Activated naive CD4-positive, alpha-beta T cell treated with anti-CD3 and anti-CD28 coated beads, Interleukin-2, amount 50 U/mL, for 24 hours (primary cell): Measurements from ENCODE around the gene LIPN.
"Not testable (repeated sequence)": the region's sequence is repeated elsewhere in the genome, so short reads cannot be mapped to it uniquely, and the experiment has no call there.

Source experiments
- H3K27ac Mint-ChIP-seq: one replicate; pipeline ENCODE4 v1.8.0; 2021; ENCODE audit warnings: mild to moderate bottlenecking, mixed read lengths
- H3K27me3 Mint-ChIP-seq: one replicate; pipeline ENCODE4 v1.8.0; 2021; ENCODE audit warnings: mixed read lengths
- H3K36me3 Mint-ChIP-seq: one replicate; pipeline ENCODE4 v1.8.0; 2021; ENCODE audit warnings: mixed read lengths
- H3K4me1 Mint-ChIP-seq: one replicate; pipeline ENCODE4 v1.8.0; 2021; ENCODE audit warnings: mixed read lengths
- H3K4me3 Mint-ChIP-seq: one replicate; pipeline ENCODE4 v1.8.0; 2021; ENCODE audit warnings: mild to moderate bottlenecking, mixed read lengths
- H3K9me3 Mint-ChIP-seq: one replicate; pipeline ENCODE4 v1.8.0; 2021; ENCODE audit warnings: mixed read lengths

LIPN gene, protein sequence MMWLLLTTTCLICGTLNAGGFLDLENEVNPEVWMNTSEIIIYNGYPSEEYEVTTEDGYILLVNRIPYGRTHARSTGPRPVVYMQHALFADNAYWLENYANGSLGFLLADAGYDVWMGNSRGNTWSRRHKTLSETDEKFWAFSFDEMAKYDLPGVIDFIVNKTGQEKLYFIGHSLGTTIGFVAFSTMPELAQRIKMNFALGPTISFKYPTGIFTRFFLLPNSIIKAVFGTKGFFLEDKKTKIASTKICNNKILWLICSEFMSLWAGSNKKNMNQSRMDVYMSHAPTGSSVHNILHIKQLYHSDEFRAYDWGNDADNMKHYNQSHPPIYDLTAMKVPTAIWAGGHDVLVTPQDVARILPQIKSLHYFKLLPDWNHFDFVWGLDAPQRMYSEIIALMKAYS

GRCh38 chr10:88759366-88760101, at the start of gene LIPN:
TSS of gene LIPN (plus strand) at chr10:88760020. CDS start at chr10:88761406, 1,386 bp downstream.
- H3K4me3 Mint-ChIP-seq: no peak within 1 kb of the TSS
- no peak within 1 kb of the TSS for H3K27ac Mint-ChIP-seq
- peaks cover 14% of the 10 kb centered on the region for H3K4me1 Mint-ChIP-seq
- no peaks in the 10 kb centered on the region for H3K27me3 Mint-ChIP-seq
- H3K36me3 Mint-ChIP-seq: no peaks in the 10 kb centered on the region
- peaks cover 4% of the 10 kb centered on the region for H3K9me3 Mint-ChIP-seq

- Mint-ChIP-seq H3K4me1 (no peaks in the 10 kb centered on the region), H3K4me3 (no peak overlapping the region), H3K36me3 (no peaks in the 10 kb centered on the region), H3K27ac (no peak overlapping the region), H3K9me3 (no peaks in the 10 kb centered on the region), H3K27me3 (peaks cover 3% of the 10 kb centered on the region)
Observed at GRCh38 chr10:88715517-88715916, 44.3 kb upstream of the LIPN start.

DNA sequence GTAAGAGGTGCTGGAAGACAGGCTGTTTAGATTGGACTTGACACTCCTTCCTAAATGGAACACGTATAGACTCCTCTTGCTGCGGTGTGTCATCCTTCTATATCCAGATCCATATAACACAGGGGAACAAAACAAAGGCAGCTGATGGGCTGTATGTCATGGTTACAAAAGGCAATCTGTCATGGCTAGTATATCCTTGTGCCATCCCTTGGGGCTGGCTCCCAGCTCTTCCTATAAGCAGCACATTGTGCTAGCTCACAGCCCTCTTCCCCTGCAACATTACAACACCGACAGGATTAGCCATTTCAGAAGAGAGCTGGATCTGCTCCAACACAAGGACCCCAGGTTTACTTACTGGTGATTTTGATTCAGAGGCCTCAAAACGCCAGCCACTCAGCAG, 38.4 kb upstream of the LIPN start:
- Mint-ChIP-seq H3K9me3 (no peaks in the 10 kb centered on the region), H3K27me3 (peaks cover 3% of the 10 kb centered on the region), H3K36me3 (no peaks in the 10 kb centered on the region), H3K27ac (no peak overlapping the region), H3K4me1 (no peaks in the 10 kb centered on the region), H3K4me3 (no peak overlapping the region)

DNA sequence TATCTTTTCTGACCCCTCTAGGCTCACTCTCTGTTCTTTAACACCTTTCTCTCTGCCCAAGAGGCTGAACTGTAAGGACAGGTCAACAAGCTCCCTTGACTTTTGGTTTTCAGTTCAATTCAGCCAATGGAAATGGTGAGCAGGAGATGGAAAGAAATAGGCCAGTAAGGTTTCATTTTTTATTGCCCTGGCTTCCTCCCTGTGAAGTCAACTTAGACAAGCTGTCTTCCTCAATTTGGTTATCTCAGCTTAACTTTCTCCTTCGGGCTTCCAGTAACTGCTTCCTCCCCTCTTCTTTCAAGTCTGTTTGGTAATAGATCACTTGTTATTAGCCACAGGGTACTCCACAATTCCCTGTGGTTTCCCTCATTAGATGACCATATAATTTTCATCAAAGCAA, 34.0 kb upstream of the LIPN start:
- Mint-ChIP-seq H3K36me3 (no peaks in the 10 kb centered on the region), H3K27me3 (no peaks in the 10 kb centered on the region), H3K9me3 (no peaks in the 10 kb centered on the region), H3K27ac (no peak overlapping the region), H3K4me1 (no peaks in the 10 kb centered on the region), H3K4me3 (no peak overlapping the region)

DNA sequence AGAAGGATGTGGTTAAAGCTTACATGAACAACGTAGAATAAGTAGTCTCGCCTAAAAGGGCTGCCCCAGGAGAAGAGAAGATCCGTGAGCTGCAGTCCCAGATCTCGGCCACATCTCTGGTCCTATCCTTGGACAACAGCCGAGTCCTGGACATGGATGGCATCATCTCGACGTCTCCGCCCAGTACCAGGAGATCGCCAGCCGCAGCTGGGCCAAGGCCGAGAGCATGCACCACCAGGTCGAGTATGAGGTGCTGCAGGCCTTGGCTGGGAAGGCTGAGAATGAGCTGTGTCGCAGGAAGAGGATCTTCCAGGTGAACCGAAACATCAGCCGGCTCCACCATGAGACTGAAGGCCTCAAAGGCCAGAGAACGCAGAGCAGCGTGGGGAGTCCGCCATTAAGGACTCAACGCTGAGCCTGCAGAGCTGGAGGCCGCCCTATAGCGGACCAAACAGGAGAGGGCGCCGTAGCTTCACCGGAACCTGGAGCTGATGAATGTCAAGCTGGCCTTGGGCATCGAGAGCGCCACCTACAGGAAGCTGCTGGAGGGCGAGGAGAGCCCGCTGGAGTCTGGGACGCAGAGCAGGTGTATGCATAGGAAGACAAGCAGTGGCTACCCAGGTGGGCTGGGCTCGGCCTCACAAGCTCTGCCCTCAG, 31.6 kb upstream of the LIPN start:
- Mint-ChIP-seq H3K27me3 (no peaks in the 10 kb centered on the region), H3K4me1 (no peaks in the 10 kb centered on the region), H3K4me3 (no peak overlapping the region), H3K27ac (no peak overlapping the region), H3K9me3 (no peaks in the 10 kb centered on the region), H3K36me3 (no peaks in the 10 kb centered on the region)

GRCh38 chr10:88730864-88731263, 29.0 kb upstream of the LIPN start:
- H3K27me3 Mint-ChIP-seq: no peaks in the 10 kb centered on the region
- H3K4me1 Mint-ChIP-seq: no peaks in the 10 kb centered on the region
- no peak overlapping the region for H3K27ac Mint-ChIP-seq
- H3K36me3 Mint-ChIP-seq: no peaks in the 10 kb centered on the region
- no peak overlapping the region for H3K4me3 Mint-ChIP-seq
- H3K9me3 Mint-ChIP-seq: no peaks in the 10 kb centered on the region

- H3K36me3 Mint-ChIP-seq: no peaks in the 10 kb centered on the region
- H3K27me3 Mint-ChIP-seq: no peaks in the 10 kb centered on the region
- H3K4me3 Mint-ChIP-seq: no peak overlapping the region
- no peaks in the 10 kb centered on the region for H3K4me1 Mint-ChIP-seq
- no peak overlapping the region for H3K27ac Mint-ChIP-seq
- H3K9me3 Mint-ChIP-seq: no peaks in the 10 kb centered on the region
Observed at GRCh38 chr10:88731296-88731695, 28.5 kb upstream of the LIPN start.

DNA sequence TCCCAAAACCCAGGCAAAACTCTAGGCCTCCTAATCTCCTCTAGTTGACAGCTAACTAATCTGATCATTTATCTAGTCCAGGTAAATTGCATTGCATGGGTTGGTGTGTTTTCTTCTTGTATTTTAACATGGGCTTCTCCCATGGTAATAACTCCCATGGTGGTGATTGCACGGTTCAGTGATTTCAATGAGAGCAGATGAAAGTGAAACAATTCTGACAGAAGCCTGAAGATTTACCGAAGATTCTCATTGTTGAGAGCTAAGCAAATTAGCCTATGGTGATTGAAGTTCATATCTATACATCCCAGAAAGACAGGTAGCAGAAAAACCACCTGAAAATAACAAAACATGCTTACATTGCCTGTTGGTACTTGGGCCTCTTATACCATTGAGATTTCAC, 26.6 kb upstream of the LIPN start:
- Mint-ChIP-seq H3K9me3 (no peaks in the 10 kb centered on the region), H3K27ac (no peak overlapping the region), H3K27me3 (peaks cover 4% of the 10 kb centered on the region), H3K4me3 (no peak overlapping the region), H3K36me3 (no peaks in the 10 kb centered on the region), H3K4me1 (no peaks in the 10 kb centered on the region)

DNA sequence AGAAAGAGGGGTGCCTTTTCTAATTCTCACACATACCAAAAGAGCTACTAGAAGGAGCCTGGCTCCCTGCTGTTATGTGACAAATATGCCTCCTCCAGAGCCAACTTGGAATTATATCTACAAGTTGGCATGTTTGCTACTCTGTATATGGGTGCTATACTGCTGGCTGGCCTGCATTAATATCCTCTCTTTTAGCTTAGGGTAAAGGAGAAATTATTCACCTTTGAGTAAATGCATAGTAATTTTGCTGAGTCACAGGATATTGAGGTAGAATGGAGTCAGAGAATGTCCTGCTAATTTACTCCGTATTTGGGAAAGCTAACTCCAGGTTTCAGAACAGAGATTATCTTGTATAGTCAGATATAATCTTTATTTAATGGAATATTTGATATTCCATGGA, 24.2 kb upstream of the LIPN start:
- no peaks in the 10 kb centered on the region for H3K4me1 Mint-ChIP-seq
- no peaks in the 10 kb centered on the region for H3K9me3 Mint-ChIP-seq
- H3K36me3 Mint-ChIP-seq: no peaks in the 10 kb centered on the region
- no peak overlapping the region for H3K27ac Mint-ChIP-seq
- no peak overlapping the region for H3K4me3 Mint-ChIP-seq
- peaks cover 4% of the 10 kb centered on the region for H3K27me3 Mint-ChIP-seq

DNA sequence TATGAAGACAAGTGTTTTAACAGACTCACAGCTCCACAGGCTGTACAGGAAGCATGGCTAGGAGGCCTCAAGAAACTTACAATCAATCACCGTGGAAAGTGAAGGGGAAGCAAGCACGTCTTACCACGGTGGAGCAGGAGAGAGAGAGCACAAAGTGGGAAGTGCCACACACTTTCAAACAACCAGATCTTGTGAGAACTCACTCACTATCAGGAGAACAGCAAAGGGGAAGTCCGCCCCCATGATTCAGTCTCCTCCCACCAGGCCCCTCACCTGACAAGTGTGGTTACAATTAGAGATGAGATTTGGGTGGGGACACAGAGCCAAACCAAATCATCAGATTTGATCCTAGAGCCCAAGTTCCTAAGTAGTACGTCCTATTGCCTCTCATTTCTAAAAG, 17.9 kb upstream of the LIPN start:
- H3K4me1 Mint-ChIP-seq, H3K36me3 Mint-ChIP-seq, H3K27ac Mint-ChIP-seq: not testable (repeated sequence)

DNA sequence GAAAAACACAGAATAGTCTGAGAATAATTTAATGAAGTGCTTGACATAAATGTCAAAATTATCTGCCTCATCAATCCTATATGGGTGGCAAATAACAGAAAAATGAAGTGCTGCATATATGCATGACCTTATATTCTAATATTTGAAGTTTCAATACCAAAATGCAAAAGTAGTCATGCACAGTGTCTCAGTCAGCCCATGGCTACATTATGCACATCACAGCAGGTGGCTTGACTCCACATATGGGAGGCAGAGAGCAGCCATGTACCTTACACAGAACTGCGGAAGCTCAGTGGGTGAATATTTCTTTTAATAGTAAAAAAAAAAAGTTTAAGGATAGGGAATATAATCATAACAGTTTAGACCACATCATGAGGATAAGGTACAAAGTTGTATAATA, 17.4 kb upstream of the LIPN start:
- Mint-ChIP-seq H3K27ac (no peak overlapping the region), H3K4me1 (no peaks in the 10 kb centered on the region), H3K27me3 (peaks cover 8% of the 10 kb centered on the region), H3K36me3 (peaks cover 5% of the 10 kb centered on the region), H3K4me3 (no peak overlapping the region), H3K9me3 (peaks cover 11% of the 10 kb centered on the region)

More for the DNA sequence above, 17.9 kb upstream of the LIPN start:
- not testable (repeated sequence) for H3K27me3 Mint-ChIP-seq, H3K4me3 Mint-ChIP-seq
- peaks cover 11% of the 10 kb centered on the region for H3K9me3 Mint-ChIP-seq

- Mint-ChIP-seq H3K9me3 (peaks cover 11% of the 10 kb centered on the region), H3K27me3 (peaks cover 4% of the 10 kb centered on the region), H3K36me3 (peaks cover 5% of the 10 kb centered on the region), H3K4me1 (no peaks in the 10 kb centered on the region), H3K27ac (no peak overlapping the region), H3K4me3 (no peak overlapping the region)
Observed at GRCh38 chr10:88744002-88744401, 15.8 kb upstream of the LIPN start.

DNA sequence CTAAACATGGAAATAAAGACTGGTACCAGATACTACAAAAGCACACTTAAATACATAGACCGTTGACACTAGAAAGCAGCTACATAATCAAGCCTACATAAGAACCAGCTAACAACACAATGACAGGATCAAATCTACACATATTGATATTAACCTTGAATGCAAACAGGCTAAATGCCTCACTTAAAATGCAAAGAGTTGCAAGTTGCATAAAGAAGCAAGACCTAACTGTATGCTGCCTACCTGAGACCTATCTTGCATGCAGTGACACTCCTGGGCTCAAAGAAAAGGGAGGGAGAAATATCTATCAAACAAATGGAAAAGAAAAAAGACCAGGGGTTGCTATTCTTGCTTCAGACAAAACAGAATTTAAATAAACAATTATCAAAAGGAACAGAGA, 14.2 kb upstream of the LIPN start:
- H3K4me3 Mint-ChIP-seq: no peak overlapping the region
- peaks cover 11% of the 10 kb centered on the region for H3K9me3 Mint-ChIP-seq
- H3K27me3 Mint-ChIP-seq: peaks cover 4% of the 10 kb centered on the region

DNA sequence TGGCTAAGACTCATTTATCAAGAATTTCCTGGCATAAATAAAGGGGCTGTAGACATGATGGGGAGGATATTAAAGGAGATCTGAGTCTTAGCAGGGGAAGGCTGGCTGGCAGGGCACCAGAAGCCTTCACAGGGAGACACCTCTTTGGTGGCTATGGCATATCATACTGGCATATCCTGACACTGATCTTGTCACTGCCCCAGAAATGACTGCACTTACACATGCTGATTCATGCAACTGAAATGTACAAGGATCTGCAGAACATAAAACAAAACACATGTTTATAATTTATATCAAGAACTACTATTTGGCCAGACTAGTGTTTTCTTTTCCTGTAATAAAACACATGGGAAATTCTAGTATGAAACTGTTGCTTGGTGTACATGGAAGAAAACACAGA, 5.5 kb upstream of the LIPN start:
- Mint-ChIP-seq H3K4me3 (no peak overlapping the region), H3K27ac (no peak overlapping the region), H3K36me3 (no peaks in the 10 kb centered on the region), H3K9me3 (peaks cover 4% of the 10 kb centered on the region), H3K4me1 (peaks cover 8% of the 10 kb centered on the region), H3K27me3 (no peaks in the 10 kb centered on the region)

More for the DNA sequence above, 14.2 kb upstream of the LIPN start:
- H3K27ac Mint-ChIP-seq: peak overlapping the region; percentile 14
- peaks cover 5% of the 10 kb centered on the region for H3K36me3 Mint-ChIP-seq
- no peaks in the 10 kb centered on the region for H3K4me1 Mint-ChIP-seq

GRCh38 chr10:88755753-88756152, 4.1 kb upstream of the LIPN start:
- no peaks in the 10 kb centered on the region for H3K27me3 Mint-ChIP-seq
- peaks cover 4% of the 10 kb centered on the region for H3K9me3 Mint-ChIP-seq
- H3K27ac Mint-ChIP-seq: no peak overlapping the region
- H3K4me1 Mint-ChIP-seq: peaks cover 14% of the 10 kb centered on the region
- no peaks in the 10 kb centered on the region for H3K36me3 Mint-ChIP-seq
- no peak overlapping the region for H3K4me3 Mint-ChIP-seq

GRCh38 chr10:88756660-88757059, 3.2 kb upstream of the LIPN start:
- Mint-ChIP-seq H3K4me1 (peaks cover 14% of the 10 kb centered on the region), H3K27me3 (no peaks in the 10 kb centered on the region), H3K27ac (no peak overlapping the region), H3K4me3 (no peak overlapping the region), H3K9me3 (peaks cover 4% of the 10 kb centered on the region), H3K36me3 (no peaks in the 10 kb centered on the region)
